Lower leg skin (tissue), 4 donors: Measurements from ENCODE around the gene RNF125. TPM values are rescaled to one million over a fixed set of nuclear protein-coding genes. Genes with fewer than 3 reads are reported as not detected.

Experiments
- DNase-seq, 2 donors: peaks; one replicate each; pipeline ENCODE4 v3.0.0-alpha.2; 2019; ENCODE audit warnings: low spot score in 2 of 2
- H3K4me3 ChIP-seq: fragments of 200-600 bp; sonication (generic); 2 replicates; pipeline ENCODE4 v1.5.1; 2017; ENCODE audit warnings: mild to moderate bottlenecking, low read depth; ENCODE audit not compliant: poor library complexity, severe bottlenecking
- CTCF ChIP-seq, 3 donors: fragments of 450-650 bp; IDR thresholded peaks; one replicate each; pipeline ENCODE4 v1.5.1; 2016; ENCODE audit warnings: antibody characterized with exemption in 3 of 3, mild to moderate bottlenecking in 3 of 3, moderate library complexity in 2 of 3
- POLR2A ChIP-seq, 2 donors: fragments of 450-650 bp; IDR thresholded peaks; one replicate each; pipeline ENCODE4 v1.6.1; 2016 to 2017; ENCODE audit warnings: antibody characterized with exemption in 2 of 2, mild to moderate bottlenecking in 1 of 2, moderate library complexity in 1 of 2
- WGBS, 2 donors: methylation state at CpG; one replicate each; pipeline ENCODE4 v1.1.5; 2018; 5-methylcytosine and 5-hydroxymethylcytosine counted together
- intact Hi-C: fragments of 100-400 bp; cut with DNase I; formaldehyde crosslinking; loops from one replicate; pipeline ENCODE4 v1.15.0; 2023; ENCODE audit warnings: low total_unique reads
- total RNA-seq, 4 donors: library from RNA; depleted of rRNA; stranded (reverse); fragments of >200 nt; gene quantifications; one replicate each; pipeline ENCODE4 v1.1.0, GENCODE V29; 2016

The RNF125 gene
- total RNA-seq, 4 donors from 2014 or later = 6.3 to 16.3 (median 9.2) TPM

GRCh38 chr18:32093523-32093922 is 74.9 kb downstream of the RNF125 start:
- no peak for TF ChIP-seq CTCF (IDR thresholded peaks at IDR 0.05)
- TF ChIP-seq POLR2A (IDR thresholded peaks at IDR 0.05) = no peak
- intact Hi-C loops = loop anchor here (5.0 kb wide), 1 partner anchor 76 kb away; the partner anchor contains the start of gene RNF125
- peak overlapping the region; percentile 71 for H3K4me3 ChIP-seq
- WGBS, 2 donors = 12 to 17% methylated on average over 7 of the region's 7 CpGs
- DNase-seq = no peak

GRCh38 chr18:32095192-32095899 is 76.7 kb downstream of the RNF125 start:
- DNase-seq = no peak
- intact Hi-C loops = no loop called here
- TF ChIP-seq POLR2A (IDR thresholded peaks at IDR 0.05) (no peak), CTCF (IDR thresholded peaks at IDR 0.05) (no peak)
- WGBS, 2 donors = 87 to 89% methylated on average over 7 of the region's 7 CpGs
- H3K4me3 ChIP-seq = no peak overlapping the region

GRCh38 chr18:32095900-32096229 is 77.2 kb downstream of the RNF125 start:
- intact Hi-C loops = no loop called here
- 76 to 81% methylated on average over 4 of the region's 4 CpGs for WGBS, 2 donors
- no peak for DNase-seq
- H3K4me3 ChIP-seq = no peak overlapping the region
- TF ChIP-seq POLR2A (IDR thresholded peaks at IDR 0.05) (no peak), CTCF (IDR thresholded peaks at IDR 0.05) (no peak)

- DNase-seq = no peak
- no peak overlapping the region for H3K4me3 ChIP-seq
- intact Hi-C loops = no loop called here
- TF ChIP-seq CTCF (IDR thresholded peaks at IDR 0.05) (no peak), POLR2A (IDR thresholded peaks at IDR 0.05) (no peak)
- 67 to 86% methylated on average over 2 of the region's 2 CpGs for WGBS, 2 donors
Observed at GRCh38 chr18:32096946-32097345, 78.3 kb downstream of the RNF125 start.

DNA sequence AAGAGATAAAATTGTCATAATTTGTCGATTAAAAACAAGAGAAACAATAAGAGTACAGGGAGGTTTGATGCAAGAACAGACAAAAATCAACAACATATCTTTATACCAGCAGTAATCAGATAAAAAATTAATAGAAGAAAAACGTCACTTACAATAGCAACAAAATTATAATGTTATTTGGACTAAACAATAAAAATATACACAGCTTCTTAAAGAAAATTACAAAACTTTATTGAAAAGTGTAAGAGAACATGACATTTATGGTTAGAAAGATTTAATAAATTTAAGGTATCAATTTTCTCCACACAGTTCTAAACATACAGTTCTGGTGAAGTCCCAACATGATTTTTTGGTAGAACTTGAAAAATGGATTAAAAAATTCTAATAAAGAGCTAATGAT is 85.9 kb downstream of the RNF125 start:
- TF ChIP-seq POLR2A (IDR thresholded peaks at IDR 0.05) (no peak), CTCF (IDR thresholded peaks at IDR 0.05) (no peak)
- intact Hi-C loops = no loop called here
- WGBS, 2 donors = 82 to 85% methylated on average over 2 of the region's 2 CpGs
- H3K4me3 ChIP-seq = no peak overlapping the region
- DNase-seq = no peak

DNA sequence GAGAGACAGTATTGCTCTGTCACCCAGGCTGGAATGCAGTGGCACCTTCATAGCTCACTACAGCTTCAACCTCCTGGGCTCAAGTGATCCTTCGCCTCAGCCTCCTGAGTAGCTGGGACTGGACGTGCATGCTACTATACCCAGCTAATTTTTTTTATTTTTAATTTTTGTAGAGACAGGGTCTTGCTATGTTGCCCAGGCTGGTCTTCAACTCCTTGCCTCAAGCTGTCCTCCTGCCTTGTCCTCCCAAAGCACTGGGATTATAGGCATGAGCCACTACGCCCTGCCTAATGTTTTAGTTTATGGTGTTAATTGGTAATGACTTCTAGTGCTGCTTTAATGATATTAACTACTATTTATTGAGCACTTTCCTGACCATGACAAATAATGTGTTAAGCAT is 91.4 kb downstream of the RNF125 start:
- intact Hi-C loops = no loop called here
- DNase-seq = no peak
- WGBS, 2 donors = 97 to 99% methylated on average over 3 of the region's 3 CpGs
- no peak for TF ChIP-seq CTCF (IDR thresholded peaks at IDR 0.05)
- TF ChIP-seq POLR2A (IDR thresholded peaks at IDR 0.05) = no peak
- no peak overlapping the region for H3K4me3 ChIP-seq
